Measurements from ENCODE around the gene JPH2. TPM values are rescaled to one million over a fixed set of nuclear protein-coding genes. Genes with fewer than 3 reads are reported as not detected.

The JPH2 gene
- total RNA-seq, 2 experiments from 2014 or later: 0.07 TPM

DNA sequence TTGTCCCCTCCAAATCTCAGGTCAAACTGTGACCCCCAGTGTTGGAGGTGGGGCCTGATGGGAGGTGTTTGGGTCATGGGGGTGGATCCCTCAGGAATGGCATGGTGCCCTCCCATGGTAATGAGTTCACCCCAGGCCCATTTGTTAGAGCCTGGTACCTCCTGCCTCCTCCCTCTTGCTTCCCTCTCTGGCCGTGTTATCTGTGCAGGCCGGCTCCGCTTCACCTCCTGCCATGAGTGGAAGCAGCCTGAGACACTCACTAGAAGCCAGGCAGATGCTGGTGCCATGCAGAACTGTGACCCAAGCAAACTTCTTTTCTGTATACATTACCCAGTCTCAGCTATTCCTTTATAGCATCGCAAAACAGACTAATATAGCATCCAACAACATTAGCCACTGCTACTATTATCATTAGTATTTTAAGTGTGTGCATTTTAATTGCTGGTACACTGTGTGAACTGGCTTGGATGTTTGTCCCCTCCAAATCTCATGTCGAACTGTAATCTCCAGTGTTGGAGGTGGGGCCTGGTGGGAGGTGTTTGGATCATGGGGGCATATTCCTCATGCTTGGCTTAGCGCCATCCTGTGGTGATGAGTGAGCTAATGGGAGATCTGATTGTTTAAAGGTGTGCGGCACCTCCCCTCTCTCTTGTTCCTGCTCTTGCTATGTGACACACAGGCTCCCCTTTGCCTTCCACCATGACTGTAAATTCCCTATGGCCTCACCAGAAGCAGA is 35.8 kb upstream of the JPH2 start:
- POLR2A ChIA-PET: no interaction called here
- CTCF ChIA-PET: interaction anchor here (0.6 to 0.7 kb wide), 2 partner anchors 58 to 309 kb away, joined by 3 read pairs; no protein-coding TSS in a partner anchor
- H3K27me3 Mint-ChIP-seq: no peaks in the 10 kb centered on the region
- no peak overlapping the region for H3K27ac Mint-ChIP-seq
- intact Hi-C loops (cut with DNase I, micrococcal nuclease): no loop called here
- no peaks in the 10 kb centered on the region for H3K36me3 Mint-ChIP-seq (ENCODE audit: low read depth)
- H3K4me3 Mint-ChIP-seq: no peak overlapping the region
- no peak for ATAC-seq
- H3K9me3 Mint-ChIP-seq (ENCODE audit: low read depth): no peaks in the 10 kb centered on the region
- no peak for DNase-seq
- peaks cover 31% of the 10 kb centered on the region for H3K4me1 Mint-ChIP-seq

DNA sequence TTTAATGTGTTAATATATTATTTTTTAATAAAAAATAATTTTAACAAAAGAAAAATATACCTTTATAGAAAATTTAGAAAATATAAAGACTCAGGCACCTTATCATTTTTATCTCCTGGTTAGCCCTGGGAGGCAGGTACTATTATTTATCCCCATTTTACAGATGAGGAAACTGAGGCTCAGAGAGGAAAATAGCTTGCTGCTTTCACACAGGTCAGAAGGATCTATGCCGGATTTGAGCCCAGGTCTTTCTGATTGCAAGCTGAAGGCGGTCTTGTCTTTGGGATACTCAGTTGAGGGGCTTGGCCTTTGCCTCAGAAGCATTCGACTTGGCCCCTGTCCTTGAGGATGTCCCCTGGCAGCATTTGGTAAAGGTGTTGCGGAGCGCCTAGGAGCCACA is 35.0 kb upstream of the JPH2 start:
- no peak overlapping the region for H3K4me3 Mint-ChIP-seq
- ChIA-PET POLR2A (no interaction called here), CTCF (interaction anchor here (0.6 kb wide), 1 partner anchor 253 kb away, joined by 3 read pairs; the partner anchor contains the start of gene TTPAL)
- ATAC-seq (no peak), DNase-seq (no peak)
- peaks cover 39% of the 10 kb centered on the region for H3K4me1 Mint-ChIP-seq
- intact Hi-C loops (cut with DNase I, micrococcal nuclease): no loop called here
- H3K27me3 Mint-ChIP-seq: no peaks in the 10 kb centered on the region
- no peaks in the 10 kb centered on the region for H3K36me3 Mint-ChIP-seq (ENCODE audit: low read depth)
- H3K27ac Mint-ChIP-seq: no peak overlapping the region
- H3K9me3 Mint-ChIP-seq (ENCODE audit: low read depth): no peaks in the 10 kb centered on the region

DNA sequence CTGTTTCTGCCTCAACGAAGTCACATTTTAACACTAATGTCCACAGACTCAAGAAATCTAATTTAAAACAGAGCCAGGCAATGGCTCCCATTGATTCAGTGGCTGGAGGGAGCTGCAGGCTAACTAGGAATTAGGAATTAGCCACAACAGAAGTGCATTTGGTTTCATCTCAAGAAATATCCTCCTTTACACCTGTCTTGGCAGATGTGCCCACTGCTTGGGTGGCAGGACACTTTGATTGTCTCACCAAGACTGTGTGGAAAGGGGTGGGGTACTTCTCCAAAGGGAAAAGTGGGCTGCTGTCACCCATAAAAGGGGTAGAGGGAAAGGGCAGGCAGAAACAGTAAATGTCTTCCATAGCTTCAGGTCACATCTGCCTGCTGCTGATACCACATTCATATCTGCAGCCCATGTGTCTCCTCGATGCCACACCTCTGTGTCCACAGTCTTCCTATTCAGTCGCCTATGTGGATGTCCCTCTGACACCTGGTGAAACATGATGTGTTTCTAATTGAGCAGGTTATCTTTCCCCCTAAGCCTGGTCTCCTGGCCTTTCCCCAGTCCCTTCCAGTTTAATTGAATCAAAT is 34.5 kb upstream of the JPH2 start:
- POLR2A ChIA-PET: interaction anchor here (0.6 to 0.7 kb wide), 2 partner anchors 9 to 390 kb away, joined by 6 to 7 read pairs; no protein-coding TSS in a partner anchor
- Mint-ChIP-seq H3K4me1 (peaks cover 39% of the 10 kb centered on the region), H3K36me3 (ENCODE audit: low read depth) (no peaks in the 10 kb centered on the region), H3K4me3 (no peak overlapping the region), H3K27ac (no peak overlapping the region), H3K27me3 (no peaks in the 10 kb centered on the region), H3K9me3 (ENCODE audit: low read depth) (no peaks in the 10 kb centered on the region)
- CTCF ChIA-PET: interaction anchor here (0.6 to 10.4 kb wide), 2 partner anchors 92 to 254 kb away, joined by 3 to 346 read pairs; partner anchors contain the start of genes FITM2 and TTPAL
- intact Hi-C loops (cut with DNase I, micrococcal nuclease): no loop called here
- ATAC-seq (no peak), DNase-seq (no peak)

DNA sequence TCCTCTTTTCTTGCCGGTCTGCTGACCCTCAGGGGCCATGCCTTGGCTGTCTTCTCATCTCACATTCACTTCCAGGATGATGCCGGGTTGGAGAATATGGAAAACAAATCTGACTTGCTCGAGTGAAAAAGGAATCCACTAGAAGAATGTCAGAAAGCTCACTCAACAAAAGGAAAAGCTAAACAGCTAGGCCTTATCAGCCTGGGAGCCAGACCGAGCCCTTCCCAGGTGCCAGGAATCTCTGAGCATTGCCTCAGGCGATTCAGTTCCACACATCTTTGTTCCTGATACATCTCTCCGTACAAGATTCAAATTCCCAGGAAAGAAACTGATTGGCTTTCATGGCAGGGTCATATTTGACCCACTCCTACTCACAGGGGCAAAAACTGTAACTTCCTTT is 32.8 kb upstream of the JPH2 start:
- peaks cover 46% of the 10 kb centered on the region for H3K4me1 Mint-ChIP-seq
- ChIA-PET POLR2A (interaction anchor here (1.7 kb wide), 1 partner anchor 91 kb away, joined by 11 read pairs; the partner anchor contains the start of gene FITM2), CTCF (interaction anchor here (10.4 kb wide), 1 partner anchor 94 kb away, joined by 346 read pairs; the partner anchor contains the start of gene FITM2)
- intact Hi-C loops (cut with DNase I, micrococcal nuclease): loop anchor here in 1 of 2 experiments (5.0 to 10.0 kb wide), 4 partner anchors 243 to 665 kb away; partner anchors contain the start of genes TTPAL and YWHAB
- ATAC-seq: no peak
- peak overlapping the region; percentile 7 for H3K4me3 Mint-ChIP-seq
- no peak for DNase-seq
- peaks cover 5% of the 10 kb centered on the region for H3K36me3 Mint-ChIP-seq (ENCODE audit: low read depth)
- H3K9me3 Mint-ChIP-seq (ENCODE audit: low read depth): no peaks in the 10 kb centered on the region
- peak overlapping the region; percentile 83 for H3K27ac Mint-ChIP-seq
- H3K27me3 Mint-ChIP-seq: no peaks in the 10 kb centered on the region

DNA sequence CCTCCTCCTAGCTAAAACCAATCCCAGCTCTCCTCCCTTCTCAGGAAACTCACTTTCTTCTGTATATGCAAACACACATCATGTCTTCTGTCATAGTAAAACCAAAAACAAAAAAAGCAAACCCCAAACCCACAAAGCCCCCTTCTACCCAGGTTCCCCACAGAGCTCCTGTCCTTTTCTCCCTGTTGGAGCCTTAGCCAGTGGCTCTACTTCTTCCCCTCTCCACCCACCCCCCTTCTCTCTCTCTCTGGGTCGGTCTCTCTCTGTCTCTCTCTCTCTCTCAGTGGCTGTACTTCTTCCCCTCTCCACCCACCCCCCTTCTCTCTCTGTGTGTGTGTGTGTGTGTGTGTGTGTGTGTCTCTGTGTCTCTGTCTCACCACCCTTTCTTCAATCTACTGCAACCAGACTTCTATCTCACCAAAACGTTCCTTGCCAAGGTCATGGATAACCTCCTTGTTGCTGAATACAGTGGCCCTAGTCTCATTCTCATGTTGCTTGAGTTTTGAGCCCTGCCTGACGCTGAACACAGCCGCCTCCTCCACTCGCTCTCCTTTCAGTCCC is 32.3 kb upstream of the JPH2 start:
- intact Hi-C loops (cut with DNase I, micrococcal nuclease): loop anchor here in 1 of 2 experiments (5.0 to 10.0 kb wide), 4 partner anchors 243 to 666 kb away; partner anchors contain the start of genes TTPAL and YWHAB
- Mint-ChIP-seq H3K4me1 (peaks cover 47% of the 10 kb centered on the region), H3K9me3 (ENCODE audit: low read depth) (no peaks in the 10 kb centered on the region), H3K4me3 (peak overlapping the region; percentile 7), H3K27ac (peak overlapping the region; percentile 83), H3K36me3 (ENCODE audit: low read depth) (peaks cover 5% of the 10 kb centered on the region), H3K27me3 (no peaks in the 10 kb centered on the region)
- ChIA-PET CTCF (interaction anchor here (0.8 to 10.4 kb wide), 18 partner anchors 9 to 648 kb away, joined by 3 to 346 read pairs (median 4); partner anchors contain the start of genes FITM2, OSER1 and TTPAL), POLR2A (interaction anchor here (0.6 to 1.7 kb wide), 3 partner anchors 21 to 107 kb away, joined by 3 to 11 read pairs (median 3); partner anchors contain the start of gene FITM2)
- DNase-seq (peak; percentile 30), ATAC-seq (peak; percentile 7)

DNA sequence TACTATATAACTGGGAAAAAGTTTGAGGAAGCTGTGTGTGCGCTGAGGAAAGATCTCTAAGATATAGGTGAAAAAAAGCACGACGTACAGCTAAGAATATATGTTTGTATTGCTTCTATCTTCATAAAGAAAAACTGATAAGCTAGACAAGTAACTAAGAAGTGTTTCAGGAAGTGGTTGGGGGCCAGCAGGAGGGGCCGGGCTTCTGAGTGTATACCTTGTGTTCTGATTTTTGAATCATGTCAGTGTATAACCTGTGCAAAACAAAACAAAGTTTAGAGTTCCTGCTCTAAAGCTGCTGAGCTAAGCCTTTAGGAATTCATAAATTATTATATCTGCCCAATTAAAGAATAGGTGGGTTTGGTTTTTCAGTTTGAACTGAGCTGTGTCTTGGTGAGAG is 31.5 kb upstream of the JPH2 start:
- no peaks in the 10 kb centered on the region for H3K27me3 Mint-ChIP-seq

DNA sequence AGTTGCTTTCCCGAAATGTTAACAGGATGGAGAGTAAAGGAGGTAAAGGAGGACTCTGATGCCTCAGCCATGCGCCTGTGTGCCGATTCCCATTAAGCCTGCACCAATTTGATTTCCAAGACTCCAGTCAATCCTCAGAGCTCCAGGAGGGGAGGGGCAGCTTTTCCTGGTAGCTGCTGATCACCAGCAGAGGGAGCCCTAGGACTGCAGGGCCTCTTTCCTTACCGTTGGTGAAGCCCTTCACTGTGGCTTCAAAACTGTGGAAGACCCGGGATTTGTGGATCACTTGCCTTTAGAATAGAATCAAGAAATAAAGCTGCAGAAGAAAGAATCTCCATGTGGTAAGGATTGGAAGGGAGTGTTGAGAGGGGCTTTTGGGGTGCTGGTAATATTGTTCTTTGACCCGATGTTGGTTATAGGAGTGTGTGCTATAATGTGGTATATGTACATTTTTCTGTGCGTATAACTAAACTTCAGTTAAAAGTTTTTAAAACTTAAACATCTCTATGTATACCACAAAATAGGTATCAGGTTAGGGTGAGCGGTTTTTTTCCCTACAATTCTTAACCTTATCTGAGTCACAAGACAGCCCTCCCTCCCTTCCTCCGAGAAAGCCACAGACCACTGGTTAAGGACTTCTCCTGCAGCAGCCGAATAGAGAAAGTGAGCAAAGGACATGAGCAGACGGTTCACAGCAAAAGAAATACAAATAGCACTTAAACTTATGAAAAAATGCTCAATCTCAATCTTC is 30.5 kb upstream of the JPH2 start:
- ChIA-PET POLR2A (interaction anchor here (0.6 to 2.0 kb wide), 3 partner anchors 21 to 94 kb away, joined by 3 to 11 read pairs (median 9); partner anchors contain the start of gene FITM2), CTCF (interaction anchor here (0.6 to 10.4 kb wide), 44 partner anchors 7 to 650 kb away, joined by 3 to 346 read pairs (median 4); partner anchors contain the start of genes FITM2, GDAP1L1 and OSER1)
- Mint-ChIP-seq H3K27me3 (no peaks in the 10 kb centered on the region), H3K4me3 (peak overlapping the region; percentile 65), H3K27ac (peak overlapping the region; percentile 83), H3K4me1 (peaks cover 50% of the 10 kb centered on the region), H3K36me3 (ENCODE audit: low read depth) (peaks cover 5% of the 10 kb centered on the region), H3K9me3 (ENCODE audit: low read depth) (no peaks in the 10 kb centered on the region)
- DNase-seq: peak; percentile 82
- intact Hi-C loops (cut with DNase I, micrococcal nuclease): loop anchor here (1.0 to 10.0 kb wide), 6 partner anchors 94 to 667 kb away; partner anchors contain the start of genes FITM2 (in 2 of the 2), TTPAL (in 1 of the 2) and YWHAB (in 1 of the 2)
- peak; percentile 46 for ATAC-seq

More for the DNA sequence above, 31.5 kb upstream of the JPH2 start:
- Mint-ChIP-seq H3K27ac (peak overlapping the region; percentile 83), H3K4me1 (peaks cover 47% of the 10 kb centered on the region), H3K36me3 (ENCODE audit: low read depth) (peaks cover 5% of the 10 kb centered on the region), H3K9me3 (ENCODE audit: low read depth) (no peaks in the 10 kb centered on the region), H3K4me3 (peak overlapping the region; percentile 65)
- DNase-seq (peak; percentile 76), ATAC-seq (peak; percentile 63)
- intact Hi-C loops (cut with DNase I, micrococcal nuclease): loop anchor here in 1 of 2 experiments (5.0 to 10.0 kb wide), 4 partner anchors 244 to 666 kb away; partner anchors contain the start of genes TTPAL and YWHAB
- ChIA-PET CTCF (interaction anchor here (0.6 to 10.4 kb wide), 29 partner anchors 8 to 649 kb away, joined by 3 to 346 read pairs (median 4); partner anchors contain the start of genes FITM2, OSER1 and TTPAL), POLR2A (interaction anchor here (0.6 to 1.7 kb wide), 3 partner anchors 9 to 108 kb away, joined by 3 to 11 read pairs (median 5); partner anchors contain the start of gene FITM2)

DNA sequence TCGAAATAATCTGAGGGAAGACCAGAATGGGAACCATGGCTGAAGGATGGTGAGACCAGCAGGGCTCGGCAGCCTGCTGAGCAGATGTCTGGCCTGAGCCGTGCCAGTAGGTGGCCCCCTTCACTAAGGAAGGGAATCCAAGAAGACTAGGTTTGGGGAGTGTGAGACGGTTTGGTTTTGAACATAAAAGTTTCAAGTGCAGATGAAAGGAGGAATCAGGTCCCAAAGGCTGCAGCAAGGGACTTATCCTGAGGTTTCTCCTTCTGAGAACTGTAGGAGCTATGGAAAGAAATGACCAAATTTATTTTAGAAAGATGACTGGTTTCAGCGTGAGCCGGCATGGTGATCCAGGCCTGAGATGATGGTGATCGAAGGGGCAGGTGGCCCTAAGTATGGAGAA is 28.1 kb upstream of the JPH2 start:
- intact Hi-C loops (cut with DNase I, micrococcal nuclease): loop anchor here (1.0 to 10.0 kb wide), 8 partner anchors 171 to 670 kb away; partner anchors contain the start of genes TTPAL (in 1 of the 2) and YWHAB (in 1 of the 2)
- Mint-ChIP-seq H3K4me3 (no peak overlapping the region), H3K27ac (peak overlapping the region; percentile 69), H3K9me3 (ENCODE audit: low read depth) (no peaks in the 10 kb centered on the region), H3K36me3 (ENCODE audit: low read depth) (peaks cover 7% of the 10 kb centered on the region), H3K4me1 (peaks cover 55% of the 10 kb centered on the region), H3K27me3 (no peaks in the 10 kb centered on the region)
- ChIA-PET CTCF (interaction anchor here (0.6 to 10.4 kb wide), 20 partner anchors 9 to 685 kb away, joined by 3 to 346 read pairs (median 3); partner anchors contain the start of genes FITM2 and HNF4A), POLR2A (no interaction called here)
- ATAC-seq (peak; percentile 30), DNase-seq (peak; percentile 88)

DNA sequence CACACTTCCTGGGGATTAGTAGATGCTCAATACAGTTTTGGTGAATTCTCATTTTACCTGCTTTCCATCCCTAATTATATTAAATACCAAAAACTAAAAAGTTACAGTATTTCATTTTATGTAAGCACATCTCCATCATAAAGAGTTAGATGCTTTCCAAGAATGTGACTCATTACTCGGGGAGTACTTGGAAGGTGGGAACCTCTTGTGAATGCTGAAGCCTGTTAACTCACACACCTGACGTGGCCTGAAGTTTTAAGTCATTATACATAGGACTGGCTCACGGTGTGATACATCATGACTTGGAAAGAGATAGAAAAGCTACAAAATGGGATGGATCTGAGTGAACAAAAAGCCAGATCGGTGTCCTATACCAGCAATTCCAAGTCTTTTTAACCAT is 25.8 kb upstream of the JPH2 start:
- CTCF ChIA-PET: interaction anchor here (1.5 to 10.4 kb wide), 5 partner anchors 17 to 171 kb away, joined by 3 to 346 read pairs (median 6); partner anchors contain the start of gene FITM2
- Mint-ChIP-seq H3K4me3 (no peak overlapping the region), H3K27ac (no peak overlapping the region), H3K36me3 (ENCODE audit: low read depth) (peaks cover 7% of the 10 kb centered on the region), H3K27me3 (no peaks in the 10 kb centered on the region), H3K9me3 (ENCODE audit: low read depth) (no peaks in the 10 kb centered on the region), H3K4me1 (peaks cover 45% of the 10 kb centered on the region)
- ATAC-seq (no peak), DNase-seq (no peak)
- intact Hi-C loops (cut with DNase I, micrococcal nuclease): loop anchor here (5.0 to 10.0 kb wide), 4 partner anchors 460 to 672 kb away; partner anchors contain the start of genes IFT52 (in 1 of the 2) and YWHAB (in 1 of the 2)
- POLR2A ChIA-PET: interaction anchor here (0.6 to 0.7 kb wide), 2 partner anchors 8 to 40 kb away, joined by 3 to 6 read pairs; no protein-coding TSS in a partner anchor
